ENCODE results near the gene SART1. TPM values are rescaled to one million over a fixed set of nuclear protein-coding genes. Genes with fewer than 3 reads are reported as not detected.

Gene SART1
- polyA plus RNA-seq, 1 donor from 2014 or later: 34.9 TPM

- Histone ChIP-seq H3K36me3 (ENCODE audit: insufficient read depth, low read length) (no peaks in the 10 kb centered on the region), H3K4me3 (ENCODE audit: low read length) (no peak overlapping the region), H4K20me1 (ENCODE audit: insufficient read depth) (no peaks in the 10 kb centered on the region), H3K9me2 (ENCODE audit: insufficient read depth, low read length) (no peaks in the 10 kb centered on the region), H3K9ac (ENCODE audit: low read length) (no peak overlapping the region), H3K79me2 (replicated peaks; ENCODE audit: insufficient read depth, low read length) (peaks cover 20% of the 10 kb centered on the region), H3K27ac (ENCODE audit: low read length) (no peak overlapping the region), H3F3A (ENCODE audit: insufficient read depth, low read length, poor library complexity, severe bottlenecking) (no peaks in the 10 kb centered on the region), H2AFZ (ENCODE audit: low read depth, low read length) (no peak overlapping the region), H3K27me3 (ENCODE audit: insufficient read depth, low read depth, low read length) (no peaks in the 10 kb centered on the region), H3K9me3 (ENCODE audit: low read length) (no peaks in the 10 kb centered on the region), H3K4me2 (ENCODE audit: low read length) (no peak overlapping the region)
- TF ChIP-seq EZH2 (IDR thresholded peaks at IDR 0.05; ENCODE audit: borderline replicate concordance, insufficient read depth, low read length, poor library complexity, severe bottlenecking) (no peak), POLR2AphosphoS5 (IDR thresholded peaks at IDR 0.05) (no peak), RAD21 (conservative IDR thresholded peaks at IDR 0.05) (no peak), CTCF (IDR thresholded peaks at IDR 0.05; ENCODE audit: poor library complexity, severe bottlenecking) (no peak), TAF1 (IDR thresholded peaks at IDR 0.05; ENCODE audit: low read depth) (no peak), EP300 (conservative IDR thresholded peaks at IDR 0.05; ENCODE audit: poor library complexity, severe bottlenecking) (no peak), MXI1 (conservative IDR thresholded peaks at IDR 0.05; ENCODE audit: poor library complexity, severe bottlenecking) (no peak), SMC3 (conservative IDR thresholded peaks at IDR 0.05; ENCODE audit: poor library complexity) (no peak), REST (IDR thresholded peaks at IDR 0.05; ENCODE audit: borderline replicate concordance) (no peak)
These were observed 39.0 kb upstream of the SART1 start for GRCh38 chr11:65922565-65922964.

- TF ChIP-seq POLR2AphosphoS5 (IDR thresholded peaks at IDR 0.05): no peak
- TF ChIP-seq REST (IDR thresholded peaks at IDR 0.05; ENCODE audit: borderline replicate concordance): no peak
- no peak for TF ChIP-seq SMC3 (conservative IDR thresholded peaks at IDR 0.05; ENCODE audit: poor library complexity)
- no peak for TF ChIP-seq MXI1 (conservative IDR thresholded peaks at IDR 0.05; ENCODE audit: poor library complexity, severe bottlenecking)
- no peak for TF ChIP-seq TAF1 (IDR thresholded peaks at IDR 0.05; ENCODE audit: low read depth)
- no peak for TF ChIP-seq EZH2 (IDR thresholded peaks at IDR 0.05; ENCODE audit: borderline replicate concordance, insufficient read depth, low read length, poor library complexity, severe bottlenecking)
- Histone ChIP-seq H4K20me1 (ENCODE audit: insufficient read depth) (no peaks in the 10 kb centered on the region), H3K4me3 (ENCODE audit: low read length) (no peak overlapping the region), H3F3A (ENCODE audit: insufficient read depth, low read length, poor library complexity, severe bottlenecking) (no peaks in the 10 kb centered on the region), H3K4me2 (ENCODE audit: low read length) (no peak overlapping the region), H2AFZ (ENCODE audit: low read depth, low read length) (no peak overlapping the region), H3K27ac (ENCODE audit: low read length) (no peak overlapping the region), H3K9me3 (ENCODE audit: low read length) (no peaks in the 10 kb centered on the region), H3K27me3 (ENCODE audit: insufficient read depth, low read depth, low read length) (no peaks in the 10 kb centered on the region), H3K79me2 (replicated peaks; ENCODE audit: insufficient read depth, low read length) (peaks cover 2% of the 10 kb centered on the region), H3K9me2 (ENCODE audit: insufficient read depth, low read length) (no peaks in the 10 kb centered on the region), H3K36me3 (ENCODE audit: insufficient read depth, low read length) (no peaks in the 10 kb centered on the region), H3K9ac (ENCODE audit: low read length) (no peak overlapping the region)
These were observed 36.1 kb upstream of the SART1 start for GRCh38 chr11:65925397-65925796.
